GM18507 (cell line): Measurements from ENCODE around the gene ZNF688.

Experiments
- DNase-seq: peaks from one replicate; pipeline ENCODE4 v3.0.0; 2011; ENCODE audit warnings: low read depth; ENCODE audit not compliant: insufficient read length; ENCODE audit errors: extremely low spot score
- FAIRE-seq: peaks from 2 replicates; lab custom pipeline; 2011; peaks lifted over from hg19 to GRCh38; lab: Jason Lieb, UNC

ZNF688 gene

DNA sequence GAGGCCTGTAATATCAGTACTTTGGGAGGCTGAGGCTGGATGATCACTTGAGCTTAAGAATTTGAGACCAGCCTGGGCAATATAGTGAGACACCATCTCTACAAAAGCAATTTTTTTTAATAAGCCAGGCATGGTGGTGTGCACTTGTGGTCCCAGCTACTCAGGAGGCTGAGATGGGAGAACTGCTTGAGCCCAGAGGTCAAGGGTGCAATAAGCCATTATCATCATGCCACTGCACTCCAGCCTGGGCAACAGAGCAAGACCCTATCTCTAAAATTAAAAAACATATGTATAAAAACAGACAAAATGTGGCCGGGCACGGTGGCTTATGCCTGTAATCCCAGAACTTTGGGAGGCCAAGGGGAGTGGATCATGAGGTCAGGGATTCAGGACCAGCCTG lies 17.1 kb upstream of the ZNF688 start:
- FAIRE-seq: no peak
- no peak for DNase-seq

- DNase-seq (peak; percentile 95), FAIRE-seq (peak; percentile 98)
Observed at GRCh38 chr16:30585400-30586191, 14.1 kb upstream of the ZNF688 start, which contains the start of gene ZNF785. ZNF785 (minus strand) TSS chr16:30585697; CDS start chr16:30585611, 86 bp downstream.

- FAIRE-seq (no peak), DNase-seq (no peak)
Observed at GRCh38 chr16:30585022-30585399, 13.5 kb upstream of the ZNF688 start.

DNA sequence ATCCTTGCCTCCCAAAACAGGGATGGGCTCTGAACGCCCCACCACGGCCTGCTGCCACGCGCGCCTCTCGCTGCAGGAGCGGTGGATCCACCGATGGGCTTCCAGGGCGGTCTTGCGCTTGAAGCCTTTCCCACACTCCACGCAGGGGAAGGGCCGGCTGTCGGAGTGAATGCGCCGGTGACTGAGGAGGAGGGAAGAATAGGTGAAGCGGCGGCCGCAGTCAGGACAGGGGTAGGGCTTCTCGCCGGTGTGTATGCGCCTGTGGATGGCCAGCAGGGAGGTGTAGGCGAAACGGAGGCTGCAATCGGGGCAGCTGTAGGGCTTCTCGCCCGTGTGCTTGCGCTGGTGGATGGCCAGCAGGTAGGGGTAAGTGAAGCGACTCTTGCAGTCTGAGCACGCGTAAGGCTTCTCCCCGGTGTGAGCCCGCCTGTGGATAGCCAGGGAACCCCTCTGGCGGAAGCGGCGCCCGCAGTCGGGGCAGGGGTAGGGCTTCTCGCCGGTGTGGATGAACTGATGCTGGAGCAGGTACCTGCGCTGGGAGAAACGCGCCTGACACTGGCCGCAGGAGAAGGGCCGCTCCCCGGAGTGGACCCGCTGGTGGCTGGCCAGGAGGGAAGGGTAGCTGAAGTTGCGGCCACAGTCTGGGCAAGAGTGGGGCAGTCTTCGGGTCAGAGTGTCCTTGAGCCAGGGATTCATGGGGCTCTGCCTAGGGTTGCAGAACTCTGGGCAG lies 11.3 kb upstream of the ZNF688 start:
- no peak for FAIRE-seq
- DNase-seq: no peak

- DNase-seq: no peak
- no peak for FAIRE-seq
Observed at GRCh38 chr16:30581457-30581856, 9.9 kb upstream of the ZNF688 start.

DNA sequence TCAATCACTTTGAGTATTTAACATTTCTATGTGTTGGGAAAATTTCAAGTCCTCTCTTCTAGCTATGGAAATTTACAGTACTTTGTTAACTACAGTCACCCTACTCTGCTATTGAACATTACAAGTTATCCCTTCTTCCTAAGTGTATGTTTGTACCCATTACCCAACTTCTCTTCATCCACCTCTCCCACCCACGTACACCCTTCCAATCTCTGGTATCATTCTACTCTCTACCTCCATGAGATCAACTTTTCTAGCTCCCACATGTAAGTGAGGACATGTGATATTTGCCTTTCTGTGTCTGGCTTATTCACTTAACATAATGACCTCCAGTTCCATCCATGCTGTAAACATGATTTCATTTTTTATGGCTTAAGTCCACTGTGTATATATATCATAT lies 3.2 kb upstream of the ZNF688 start:
- FAIRE-seq (no peak), DNase-seq (no peak)

- DNase-seq (no peak), FAIRE-seq (no peak)
Observed at GRCh38 chr16:30570636-30571444, 674 bp downstream of the ZNF688 start.

GRCh38 chr16:30569746-30570635 lies 1.5 kb downstream of the ZNF688 start:
- DNase-seq (no peak), FAIRE-seq (no peak)

GRCh38 chr16:30569281-30569680 lies 2.2 kb downstream of the ZNF688 start:
- DNase-seq (no peak), FAIRE-seq (no peak)

GRCh38 chr16:30567991-30568638 lies 3.4 kb downstream of the ZNF688 start:
- peak; percentile 92 for FAIRE-seq
- peak; percentile 28 for DNase-seq

- no peak for FAIRE-seq
- no peak for DNase-seq
Observed at GRCh38 chr16:30567160-30567990, 4.1 kb downstream of the ZNF688 start.

DNA sequence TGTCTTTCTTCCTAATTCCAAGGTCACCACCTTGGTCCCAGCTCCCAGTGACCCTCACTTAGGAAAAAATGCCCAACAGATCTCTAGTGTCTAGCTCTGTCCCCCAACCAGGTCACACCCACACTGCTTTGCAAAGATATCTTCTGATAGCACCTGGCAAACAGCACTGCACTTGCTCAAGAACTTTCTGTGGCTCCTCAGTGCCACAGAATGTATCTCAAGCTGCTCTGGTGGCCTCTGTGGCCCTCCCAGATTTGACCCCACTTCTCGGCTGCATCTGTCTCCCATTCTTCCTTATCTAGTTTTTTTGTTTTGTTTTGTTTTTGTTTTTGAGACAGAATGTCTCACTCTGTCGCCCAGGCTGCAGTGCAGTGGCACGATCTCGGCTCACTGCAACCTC lies 5.0 kb downstream of the ZNF688 start:
- FAIRE-seq: no peak
- DNase-seq: no peak

DNA sequence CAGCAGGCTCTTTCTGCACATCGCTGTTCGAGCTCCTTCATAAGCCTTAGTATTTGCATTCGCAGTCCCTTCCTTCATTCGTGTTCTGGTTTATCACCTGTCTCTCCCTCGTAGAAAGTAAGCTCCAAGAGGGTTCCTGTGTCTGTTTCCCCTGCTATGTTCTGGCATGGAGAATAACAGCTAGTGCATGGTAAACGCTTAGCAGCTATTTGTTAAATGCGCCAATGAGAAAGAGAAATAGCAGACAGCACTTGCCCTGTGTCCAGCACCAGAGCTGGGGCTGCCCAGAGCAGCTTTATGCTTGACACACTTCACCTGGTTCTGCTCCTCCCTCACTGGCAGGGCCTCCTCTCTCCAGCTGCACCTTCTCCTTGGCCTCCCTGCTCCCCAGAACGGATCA lies 5.5 kb downstream of the ZNF688 start:
- FAIRE-seq: no peak

DNA sequence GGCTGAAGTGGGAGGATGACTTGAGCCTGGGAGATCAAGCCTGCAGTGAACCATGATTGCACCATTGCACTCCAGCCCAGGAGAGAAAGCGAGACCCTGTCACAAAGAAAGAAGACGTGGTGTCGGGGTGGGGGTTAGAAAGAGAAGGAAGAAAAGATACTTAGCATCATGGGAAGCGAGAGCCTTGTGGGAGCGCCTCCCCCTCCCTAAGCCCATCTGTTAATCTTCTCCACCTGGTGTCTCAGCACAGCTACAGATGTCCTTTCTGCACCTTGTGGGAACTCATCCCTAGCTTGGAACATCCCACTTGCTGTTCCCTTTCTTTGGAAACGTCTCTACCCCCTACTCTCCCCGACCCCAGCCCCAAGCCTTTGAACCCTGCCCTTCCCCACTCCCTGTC lies 6.0 kb downstream of the ZNF688 start:
- FAIRE-seq (no peak), DNase-seq (no peak)

More for the DNA sequence above, 5.5 kb downstream of the ZNF688 start:
- DNase-seq: no peak

DNA sequence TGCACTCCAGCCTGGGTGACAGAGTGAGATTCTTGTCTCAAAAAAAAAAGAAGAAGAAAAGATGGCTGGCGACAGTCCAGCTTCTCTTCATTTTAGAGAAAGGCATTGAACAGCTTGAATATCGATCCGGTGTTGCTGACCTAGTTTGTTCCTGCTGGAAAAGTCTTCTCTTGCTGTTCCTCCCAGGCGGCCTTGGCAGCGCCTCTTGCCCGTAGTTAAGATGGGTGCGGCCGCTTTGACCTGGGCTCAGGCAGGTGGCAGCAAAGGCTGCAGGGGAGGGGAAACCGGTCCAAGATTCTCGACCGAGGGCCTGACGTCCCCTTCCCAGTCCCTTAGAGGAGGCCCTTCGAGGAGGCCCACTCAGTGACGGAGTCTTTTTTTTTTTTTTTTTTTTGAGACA lies 9.5 kb downstream of the ZNF688 start:
- FAIRE-seq (no peak), DNase-seq (no peak)

DNA sequence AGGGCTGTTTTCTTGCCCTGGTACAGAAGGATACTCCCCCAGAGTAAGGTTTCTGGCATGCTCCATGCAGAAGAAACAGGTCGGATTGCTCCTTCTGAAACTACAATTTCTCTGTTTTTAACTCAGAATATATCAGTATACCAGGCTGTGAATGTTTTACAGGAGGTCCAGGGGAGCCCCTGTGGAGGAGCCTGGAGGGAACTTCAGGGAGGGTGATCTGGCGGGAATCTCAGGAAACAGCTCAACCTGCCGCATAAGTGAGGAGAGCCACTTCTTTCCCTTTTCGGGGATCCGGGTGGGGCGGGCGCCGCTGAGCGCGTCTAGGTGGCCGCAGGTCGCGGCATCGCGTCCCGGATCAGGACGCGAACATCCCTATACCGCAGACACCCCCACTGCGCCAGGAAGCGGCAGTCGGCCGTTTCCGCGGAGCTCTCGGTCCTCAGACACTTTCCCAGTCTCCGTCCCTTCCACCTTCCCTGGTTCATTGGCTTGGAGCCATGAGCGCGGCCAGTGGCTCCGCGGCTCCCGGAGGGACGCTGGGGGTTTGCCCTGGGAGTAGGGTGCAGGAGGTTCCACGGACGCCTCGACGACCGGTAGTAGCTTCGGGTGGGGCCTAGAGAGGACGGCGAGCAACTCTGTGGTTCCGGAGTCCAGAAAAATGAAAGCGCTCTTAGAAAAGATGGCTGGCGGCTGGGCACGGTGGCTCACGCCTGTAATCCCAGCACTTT lies 10.3 kb downstream of the ZNF688 start:
- FAIRE-seq: no peak
- DNase-seq: no peak

DNA sequence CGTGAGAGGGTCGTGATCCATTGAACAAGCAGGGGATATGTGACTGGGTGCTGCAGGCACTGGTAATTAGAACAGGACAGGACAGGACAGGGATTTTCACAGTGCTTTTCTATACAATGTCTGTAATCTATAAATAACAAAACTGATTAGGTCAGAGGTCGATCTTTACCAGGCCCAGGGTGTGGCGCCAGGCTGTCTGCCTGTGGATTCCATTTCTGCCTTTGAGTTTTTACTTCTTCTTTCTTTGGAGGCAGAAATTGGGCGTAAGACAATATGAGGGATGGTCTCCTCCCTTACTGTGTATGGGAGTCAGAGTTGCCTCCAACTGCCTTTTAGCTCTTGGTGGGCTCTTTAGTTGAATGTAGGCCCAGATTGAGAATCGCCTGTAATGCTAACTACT lies 11.8 kb downstream of the ZNF688 start:
- FAIRE-seq (no peak), DNase-seq (no peak)
